Stomach (tissue), 9 donors: ENCODE data around the gene SLC2A4. TPM values are rescaled to one million over a fixed set of nuclear protein-coding genes. Genes with fewer than 3 reads are reported as not detected.

Experiments used
- DNase-seq, 2 donors: peaks; one replicate each; pipeline versions ENCODE4 v3.0.0 to v3.0.0-alpha.2; 2013 to 2019
- H3K27ac ChIP-seq, 5 donors: fragments of 200-600 bp in 4 of 5; sonication (generic) in 4 of 5; one replicate each; pipeline ENCODE4 v1.5.1; 2013 to 2019; ENCODE audit warnings: mild to moderate bottlenecking in 1 of 5, moderate library complexity in 1 of 5
- H3K27me3 ChIP-seq, 3 donors: fragments of 200-600 bp; sonication (generic); one replicate each; pipeline ENCODE4 v1.5.1; 2017 to 2019; ENCODE audit warnings: mixed run types in 1 of 3
- H3K36me3 ChIP-seq, 4 donors: fragments of 200-600 bp; sonication (generic); 1 replicate in 3 of 4; 2 replicates in 1 of 4; pipeline ENCODE4 v1.5.1; 2016 to 2019
- H3K4me1 ChIP-seq, 4 donors: fragments of 200-600 bp; sonication (generic); one replicate each; pipeline ENCODE4 v1.5.1; 2016 to 2019
- H3K4me3 ChIP-seq, 4 donors: fragments of 200-600 bp; sonication (generic) in 3 of 4; one replicate each; pipeline ENCODE4 v1.5.1; 2016 to 2019; ENCODE audit warnings: mild to moderate bottlenecking in 1 of 4
- H3K9me3 ChIP-seq, 4 donors: fragments of 200-600 bp; sonication (generic); one replicate each; pipeline ENCODE4 v1.5.1; 2016 to 2019
- EP300 ChIP-seq: sonication (generic); formaldehyde crosslinking; IDR thresholded peaks from one replicate; pipeline ENCODE4 v1.6.1; 2017; ENCODE audit warnings: antibody characterized with exemption
- POLR2A ChIP-seq, 4 donors: fragments of 450-650 bp; IDR thresholded peaks; one replicate each; pipeline ENCODE4 v1.6.1; 2016; ENCODE audit warnings: antibody characterized with exemption in 4 of 4, control low read depth in 2 of 4, mild to moderate bottlenecking in 1 of 4, moderate library complexity in 1 of 4
- POLR2AphosphoS5 ChIP-seq, 3 donors: sonication (generic); formaldehyde crosslinking; IDR thresholded peaks; one replicate each; pipeline ENCODE4 v1.6.1; 2016; ENCODE audit warnings: antibody characterized with exemption in 3 of 3
- WGBS, 5 donors: extraction: QIAGEN DNeasy Blood & Tissue Kit in 3 of 5; methylation state at CpG; one replicate each; pipeline versions ENCODE4 v1.1.5 to v1.1.7; 2013 to 2018; 5-methylcytosine and 5-hydroxymethylcytosine counted together
- intact Hi-C: fragments of 100-400 bp; cut with DNase I; formaldehyde crosslinking; loops from one replicate; pipeline ENCODE4 v1.15.1; 2023; ENCODE audit warnings: low total_unique reads
- polyA plus RNA-seq, 3 donors: library from polyadenylated mRNA; stranded (reverse); fragments of 200-250 nt; gene quantifications; one replicate each; pipeline ENCODE4 v1.2.3, GENCODE V29; 2013
- total RNA-seq, 5 donors: library from RNA; depleted of rRNA; stranded (reverse); fragments of >200 nt; gene quantifications; one replicate each; pipeline versions ENCODE4 v1.1.0 to v1.2.3, GENCODE V29; 2014 to 2016
- TF ChIP-seq, protein P1 (sequence below), 7 experiments: fragments of 450-650 bp in 4 of 7; fragments of 200-600 bp in 3 of 7; sonication (generic) in 3 of 7; IDR thresholded peaks; one replicate each; pipeline ENCODE4 v1.5.1; 2016 to 2019; ENCODE audit warnings: antibody characterized with exemption in 7 of 7, control low read depth in 2 of 7, mild to moderate bottlenecking in 1 of 7
- donor health status: healthy with polysubstance abuse.
- donor health status: Bipolar disorder and iron deficiency.
- donor health status: healthy.

The SLC2A4 gene
- total and polyA plus RNA-seq, 8 donors = 0.92 to 26.6 (median 5.6) TPM

DNA sequence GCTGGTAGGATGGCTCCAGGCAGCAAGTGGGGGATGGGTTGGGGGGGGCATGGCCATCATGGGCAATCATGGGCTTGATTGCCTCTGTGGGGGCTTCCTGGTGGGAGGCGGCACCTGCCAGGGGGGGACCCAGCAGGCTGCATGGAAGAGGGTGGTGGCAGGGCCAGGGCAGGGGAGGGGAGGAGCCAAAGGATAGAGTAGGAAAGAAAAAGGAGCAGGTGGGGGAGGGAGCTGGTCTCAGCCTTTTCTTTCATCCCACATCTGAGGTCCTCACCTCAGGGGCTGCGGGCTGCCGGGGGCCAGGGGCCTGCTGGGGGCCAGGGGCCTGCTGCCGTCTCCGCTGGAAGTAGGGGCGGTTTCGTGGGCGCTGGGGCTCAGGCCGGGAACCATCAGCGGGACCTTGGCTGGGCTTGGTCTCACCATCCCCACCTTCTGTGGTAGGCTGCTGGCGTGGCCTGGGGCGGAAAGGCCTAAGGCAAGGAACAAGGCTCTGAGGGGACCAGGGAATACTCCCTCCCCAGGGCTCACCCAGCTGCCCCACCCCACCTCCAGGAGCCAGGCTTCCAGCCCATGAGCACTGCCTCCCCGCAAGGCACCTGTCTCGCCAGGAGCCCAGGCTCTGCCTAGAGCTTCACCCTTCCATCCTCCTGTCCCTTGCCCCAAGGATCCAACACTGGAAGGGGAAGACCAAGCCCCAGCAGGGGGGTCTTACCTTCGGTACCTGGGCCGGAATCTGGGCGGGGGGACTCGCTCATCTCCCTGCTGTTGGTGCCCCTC is 7.9 kb downstream of the SLC2A4 start:
- no peak for DNase-seq
- no peak for TF ChIP-seq POLR2AphosphoS5 (IDR thresholded peaks at IDR 0.05)
- no peak for TF ChIP-seq POLR2A (IDR thresholded peaks at IDR 0.05)
- TF ChIP-seq, protein P1, sequence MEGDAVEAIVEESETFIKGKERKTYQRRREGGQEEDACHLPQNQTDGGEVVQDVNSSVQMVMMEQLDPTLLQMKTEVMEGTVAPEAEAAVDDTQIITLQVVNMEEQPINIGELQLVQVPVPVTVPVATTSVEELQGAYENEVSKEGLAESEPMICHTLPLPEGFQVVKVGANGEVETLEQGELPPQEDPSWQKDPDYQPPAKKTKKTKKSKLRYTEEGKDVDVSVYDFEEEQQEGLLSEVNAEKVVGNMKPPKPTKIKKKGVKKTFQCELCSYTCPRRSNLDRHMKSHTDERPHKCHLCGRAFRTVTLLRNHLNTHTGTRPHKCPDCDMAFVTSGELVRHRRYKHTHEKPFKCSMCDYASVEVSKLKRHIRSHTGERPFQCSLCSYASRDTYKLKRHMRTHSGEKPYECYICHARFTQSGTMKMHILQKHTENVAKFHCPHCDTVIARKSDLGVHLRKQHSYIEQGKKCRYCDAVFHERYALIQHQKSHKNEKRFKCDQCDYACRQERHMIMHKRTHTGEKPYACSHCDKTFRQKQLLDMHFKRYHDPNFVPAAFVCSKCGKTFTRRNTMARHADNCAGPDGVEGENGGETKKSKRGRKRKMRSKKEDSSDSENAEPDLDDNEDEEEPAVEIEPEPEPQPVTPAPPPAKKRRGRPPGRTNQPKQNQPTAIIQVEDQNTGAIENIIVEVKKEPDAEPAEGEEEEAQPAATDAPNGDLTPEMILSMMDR (IDR thresholded peaks at IDR 0.05) = no peak
- TF ChIP-seq EP300 = no peak

DNA sequence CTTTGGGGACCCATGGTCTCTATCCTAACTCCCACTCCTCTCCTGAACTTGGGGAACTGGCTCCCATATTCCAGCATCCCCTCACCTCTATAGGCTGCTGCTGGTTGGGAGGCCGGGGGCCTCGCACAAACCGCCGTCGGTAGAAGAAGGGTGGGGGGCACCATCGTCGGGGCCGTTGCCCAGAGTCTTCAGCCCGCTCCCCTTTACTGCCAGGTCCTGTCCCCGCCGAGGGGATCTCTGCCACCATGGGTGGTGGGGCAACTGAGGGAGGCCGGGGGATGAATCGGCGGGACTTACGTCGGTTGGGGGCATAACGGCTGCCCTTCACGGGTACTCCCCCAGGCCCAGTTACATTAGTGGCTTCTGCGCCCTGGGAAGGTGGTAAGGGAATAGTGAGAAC is 8.6 kb downstream of the SLC2A4 start:
- H3K4me1 ChIP-seq = peaks cover 15 to 34% (median 27%) of the 10 kb centered on the region in 4 donors
- peaks cover 0 to 8% (median 3%) of the 10 kb centered on the region in 4 donors for H3K36me3 ChIP-seq
- H3K4me3 ChIP-seq = no peak overlapping the region
- H3K9me3 ChIP-seq = no peaks in the 10 kb centered on the region
- WGBS, 5 donors = 92 to 94% (median 93%) methylated on average over 16 to 19 of the region's 19 CpGs
- intact Hi-C loops = no loop called here
- DNase-seq = no peak
- H3K27me3 ChIP-seq = peaks cover 0 to 73% (median 28%) of the 10 kb centered on the region in 3 donors
- no peak for TF ChIP-seq EP300
- no peak for TF ChIP-seq POLR2A (IDR thresholded peaks at IDR 0.05)
- TF ChIP-seq POLR2AphosphoS5 (IDR thresholded peaks at IDR 0.05) = no peak
- TF ChIP-seq, protein P1 (IDR thresholded peaks at IDR 0.05) = no peak
- no peak overlapping the region for H3K27ac ChIP-seq

More for the DNA sequence above, 7.9 kb downstream of the SLC2A4 start:
- Histone ChIP-seq H3K4me1 (peaks cover 8 to 29% (median 22%) of the 10 kb centered on the region in 4 donors), H3K27me3 (peaks cover 0 to 69% (median 22%) of the 10 kb centered on the region in 3 donors), H3K36me3 (peaks cover 0 to 15% (median 4%) of the 10 kb centered on the region in 4 donors), H3K9me3 (no peaks in the 10 kb centered on the region), H3K27ac (no peak overlapping the region), H3K4me3 (no peak overlapping the region)
- WGBS, 5 donors = 82 to 86% (median 84%) methylated on average over 16 to 18 of the region's 18 CpGs
- intact Hi-C loops = no loop called here

DNA sequence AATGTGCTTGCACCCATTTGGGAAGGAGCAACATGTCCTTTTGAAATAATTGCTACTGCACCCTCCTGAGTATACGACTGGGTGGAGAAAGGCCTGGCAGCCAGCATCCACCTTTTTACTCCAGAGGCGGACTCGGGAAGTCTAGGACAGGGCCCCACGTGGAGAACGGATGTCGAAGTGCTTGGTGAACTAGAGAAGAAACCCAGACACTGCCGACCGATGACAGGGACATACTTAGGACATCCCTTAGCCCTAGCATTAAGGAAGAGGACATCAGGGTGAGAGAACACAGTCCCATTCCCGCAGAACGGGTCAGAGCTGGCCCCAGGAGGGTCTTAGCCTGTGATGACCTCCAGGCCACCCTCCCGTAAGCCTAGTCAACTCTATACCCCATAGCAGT is 9.2 kb downstream of the SLC2A4 start:
- no peak for DNase-seq
- Histone ChIP-seq H3K4me1 (peaks cover 20 to 40% (median 32%) of the 10 kb centered on the region in 4 donors), H3K9me3 (no peaks in the 10 kb centered on the region), H3K27ac (no peak overlapping the region), H3K4me3 (no peak overlapping the region), H3K36me3 (peaks cover 0 to 2% (median under 1%) of the 10 kb centered on the region in 4 donors), H3K27me3 (peaks cover 0 to 79% (median 28%) of the 10 kb centered on the region in 3 donors)
- WGBS, 5 donors = 79 to 89% (median 86%) methylated on average over 6 to 11 of the region's 11 CpGs
- intact Hi-C loops = no loop called here
- TF ChIP-seq, protein P1 (IDR thresholded peaks at IDR 0.05) = no peak
- no peak for TF ChIP-seq POLR2A (IDR thresholded peaks at IDR 0.05)
- TF ChIP-seq POLR2AphosphoS5 (IDR thresholded peaks at IDR 0.05) = no peak
- TF ChIP-seq EP300 = no peak

DNA sequence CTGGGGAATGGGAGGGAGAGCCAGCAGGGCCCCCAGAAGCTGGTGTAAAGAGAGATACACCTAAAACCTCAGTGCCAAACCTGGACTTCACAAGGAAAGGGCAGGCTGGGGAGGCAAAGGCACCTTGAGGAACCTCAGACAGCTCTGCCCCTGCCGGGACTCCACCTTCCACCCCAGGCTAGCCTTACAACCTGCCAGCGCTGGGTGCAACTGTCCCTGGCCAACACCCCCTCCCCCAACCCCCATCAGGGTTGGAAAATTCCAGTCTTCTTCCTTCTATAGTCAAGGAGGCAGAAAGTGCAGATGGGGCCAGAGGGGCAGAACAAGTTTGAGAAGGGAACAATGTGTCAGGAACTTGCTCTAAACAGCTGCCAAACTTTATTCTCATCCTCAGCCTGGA is 10.7 kb downstream of the SLC2A4 start:
- Histone ChIP-seq H3K4me1 (peaks cover 31 to 51% (median 44%) of the 10 kb centered on the region in 4 donors), H3K36me3 (no peaks in the 10 kb centered on the region), H3K27ac (no peak overlapping the region), H3K4me3 (no peak overlapping the region), H3K27me3 (peaks cover 0 to 87% (median 28%) of the 10 kb centered on the region in 3 donors), H3K9me3 (no peaks in the 10 kb centered on the region)
- no peak for DNase-seq
- 65 to 87% (median 72%) methylated on average over 2 of the region's 2 CpGs for WGBS, 5 donors
- intact Hi-C loops = no loop called here
- TF ChIP-seq EP300 = no peak
- TF ChIP-seq POLR2AphosphoS5 (IDR thresholded peaks at IDR 0.05) = no peak
- no peak for TF ChIP-seq POLR2A (IDR thresholded peaks at IDR 0.05)
- TF ChIP-seq, protein P1 (IDR thresholded peaks at IDR 0.05) = no peak
